H1 (cell line): ENCODE results near the gene TUT7. TPM values are rescaled to one million over a fixed set of nuclear protein-coding genes. Genes with fewer than 3 reads are reported as not detected.

ENCODE experiments used
- CTCF ChIA-PET: fragments of 300-600 bp; sonication (Branson Sonifier 250); formaldehyde crosslinking; loops from one replicate; lab custom pipeline; 2021; ENCODE audit not compliant: partially characterized antibody; lab: Charles Lee
- POLR2A ChIA-PET: fragments of 300-600 bp; sonication (Branson Sonifier 250); formaldehyde crosslinking; loops from one replicate; lab custom pipeline; 2021; ENCODE audit warnings: inconsistent platforms; ENCODE audit not compliant: partially characterized antibody; lab: Charles Lee
- DNase-seq, 2 experiments: peaks; one replicate each; pipeline versions ENCODE4 v3.0.0 to v3.0.0-alpha.2; 2010 to 2022; ENCODE audit warnings: low spot score in 2 of 2, low read depth in 1 of 2, mixed read lengths in 1 of 2
- FAIRE-seq: peaks from 2 replicates; lab custom pipeline; 2011; peaks lifted over from hg19 to GRCh38; lab: Jason Lieb, UNC
- H2AFZ ChIP-seq: 2 replicates; pipeline ENCODE4 v1.8.1; 2012; ENCODE audit warnings: low read length, inconsistent platforms
- H2AK5ac ChIP-seq: 2 replicates; pipeline ENCODE4 v1.6.1; 2013; ENCODE audit warnings: low read depth, low read length
- H2BK120ac ChIP-seq: replicated peaks from 2 replicates; pipeline ENCODE3; 2013; ENCODE audit warnings: low read depth, low read length, inconsistent platforms
- H2BK12ac ChIP-seq: 2 replicates; pipeline ENCODE4 v1.6.1; 2013; ENCODE audit warnings: low read depth, low read length
- H2BK15ac ChIP-seq: 2 replicates; pipeline ENCODE4 v1.6.1; 2013; ENCODE audit warnings: low read length
- H2BK20ac ChIP-seq: 2 replicates; pipeline ENCODE4 v1.6.1; 2013; ENCODE audit warnings: low read length
- H2BK5ac ChIP-seq: 2 replicates; pipeline ENCODE4 v1.6.1; 2013; ENCODE audit warnings: low read depth, low read length
- H3K14ac ChIP-seq: 2 replicates; pipeline ENCODE4 v1.6.1; 2013; ENCODE audit warnings: inconsistent platforms; ENCODE audit not compliant: insufficient read length
- H3K18ac ChIP-seq: 2 replicates; pipeline ENCODE4 v1.6.1; 2013; ENCODE audit warnings: low read length; ENCODE audit errors: extremely low read depth
- H3K23ac ChIP-seq: 2 replicates; pipeline ENCODE4 v1.6.1; 2013; ENCODE audit warnings: inconsistent platforms; ENCODE audit not compliant: insufficient read length
- H3K23me2 ChIP-seq: 2 replicates; pipeline ENCODE4 v1.6.1; 2013; ENCODE audit warnings: low read depth, low read length
- H3K27ac ChIP-seq: 2 replicates; pipeline ENCODE4 v1.6.1; 2011; ENCODE audit warnings: low read depth, low read length, inconsistent platforms
- H3K27me3 ChIP-seq, 4 experiments: replicated peaks in 1 of 4; 1 replicate in 1 of 4; 2 replicates in 3 of 4; pipeline versions ENCODE4 v1.6.1 to v1.8.1; 2011 to 2013; ENCODE audit warnings: low read length in 3 of 4, mild to moderate bottlenecking in 3 of 4, inconsistent platforms in 2 of 4, mixed read lengths in 2 of 4, moderate library complexity in 1 of 4; ENCODE audit not compliant: control insufficient read depth in 3 of 4, insufficient read depth in 3 of 4; ENCODE audit errors: extremely low read depth in 1 of 4
- H3K36me3 ChIP-seq, 4 experiments: 2 replicates each; pipeline versions ENCODE4 v1.6.1 to v1.8.1; 2011 to 2013; ENCODE audit warnings: mild to moderate bottlenecking in 4 of 4, low read length in 3 of 4, moderate library complexity in 2 of 4, control low read depth in 1 of 4, inconsistent platforms in 1 of 4; ENCODE audit not compliant: insufficient read depth in 4 of 4, control insufficient read depth in 2 of 4
- H3K4ac ChIP-seq: replicated peaks from 2 replicates; pipeline ENCODE3; 2013; ENCODE audit warnings: low read length, low read depth, mixed read lengths, inconsistent platforms; ENCODE audit not compliant: insufficient read length
- H3K4me1 ChIP-seq, 4 experiments: replicated peaks in 1 of 4; 1 replicate in 1 of 4; 2 replicates in 3 of 4; pipeline versions ENCODE4 v1.6.1 to v1.8.1; 2011 to 2013; ENCODE audit warnings: low read length in 3 of 4, inconsistent platforms in 2 of 4, mixed read lengths in 1 of 4; ENCODE audit not compliant: insufficient read depth in 4 of 4, control insufficient read depth in 3 of 4
- H3K4me2 ChIP-seq, 2 experiments: 2 replicates each; pipeline versions ENCODE4 v1.6.1 to v1.8.1; 2011 to 2013; ENCODE audit warnings: low read depth in 2 of 2, low read length in 2 of 2, control low read depth in 1 of 2, inconsistent platforms in 1 of 2, mild to moderate bottlenecking in 1 of 2; ENCODE audit not compliant: insufficient read depth in 1 of 2
- H3K4me3 ChIP-seq, 4 experiments: fragments of 200-600, 300-600 bp in 1 of 4; sonication (generic), shearing (Covaris generic), sonication (Bioruptor Twin) in 1 of 4; 2 replicates each; pipeline versions ENCODE4 v1.5.1 to v1.8.1; 2011 to 2016; ENCODE audit warnings: low read length in 4 of 4, low read depth in 3 of 4, control low read depth in 2 of 4, inconsistent platforms in 2 of 4, mild to moderate bottlenecking in 2 of 4, mixed read lengths in 1 of 4, moderate library complexity in 1 of 4; ENCODE audit not compliant: insufficient read depth in 2 of 4; ENCODE audit errors: extremely low read depth in 1 of 4
- H3K56ac ChIP-seq: replicated peaks from 2 replicates; pipeline ENCODE3; 2013; ENCODE audit warnings: low read depth, mild to moderate bottlenecking, mixed read lengths, low read length, inconsistent platforms; ENCODE audit not compliant: insufficient read length
- H3K79me1 ChIP-seq: 2 replicates; pipeline ENCODE4 v1.6.1; 2013; ENCODE audit warnings: low read depth, low read length, control low read depth
- H3K79me2 ChIP-seq, 2 experiments: 2 replicates each; pipeline versions ENCODE4 v1.6.1 to v1.8.1; 2012 to 2013; ENCODE audit warnings: low read length in 2 of 2, mild to moderate bottlenecking in 2 of 2, inconsistent platforms in 1 of 2; ENCODE audit not compliant: insufficient read depth in 2 of 2, control insufficient read depth in 1 of 2
- H3K9ac ChIP-seq, 4 experiments: replicated peaks in 1 of 4; 1 replicate in 1 of 4; 2 replicates in 3 of 4; pipeline versions ENCODE4 v1.6.1 to v1.8.1; 2011 to 2013; ENCODE audit warnings: low read depth in 3 of 4, low read length in 3 of 4, control low read depth in 2 of 4, mild to moderate bottlenecking in 2 of 4, moderate library complexity in 2 of 4, inconsistent platforms in 1 of 4; ENCODE audit errors: extremely low read depth in 1 of 4
- H3K9me3 ChIP-seq, 2 experiments: 2 replicates each; pipeline versions ENCODE4 v1.6.1 to v1.8.1; 2012 to 2013; ENCODE audit warnings: mild to moderate bottlenecking in 2 of 2, moderate library complexity in 2 of 2, control low read depth in 1 of 2, inconsistent platforms in 1 of 2, low read depth in 1 of 2, low read length in 1 of 2, mixed read lengths in 1 of 2; ENCODE audit not compliant: insufficient read depth in 2 of 2
- H4K20me1 ChIP-seq, 2 experiments: replicated peaks in 1 of 2; 2 replicates each; pipeline versions ENCODE3 to v1.8.1; 2011 to 2013; ENCODE audit warnings: inconsistent platforms in 2 of 2, low read length in 2 of 2, mild to moderate bottlenecking in 1 of 2; ENCODE audit not compliant: insufficient read depth in 2 of 2, control insufficient read depth in 1 of 2
- H4K5ac ChIP-seq: 2 replicates; pipeline ENCODE4 v1.6.1; 2013; ENCODE audit warnings: low read length, low read depth, mixed read lengths, inconsistent platforms; ENCODE audit not compliant: insufficient read length
- H4K8ac ChIP-seq: 2 replicates; pipeline ENCODE4 v1.8.0; 2013; ENCODE audit warnings: mild to moderate bottlenecking, moderate library complexity, low read length, inconsistent platforms; ENCODE audit not compliant: insufficient read depth; ENCODE audit errors: extremely low read depth
- H4K91ac ChIP-seq: replicated peaks from 2 replicates; pipeline ENCODE3; 2013; ENCODE audit warnings: low read length, mixed read lengths, inconsistent platforms; ENCODE audit not compliant: insufficient read length
- BCL11A ChIP-seq, 2 experiments: IDR thresholded peaks; one replicate each; pipeline ENCODE4 v1.6.1; 2011; ENCODE audit warnings: low read depth in 2 of 2, low read length in 2 of 2, mild to moderate bottlenecking in 2 of 2
- CBX8 ChIP-seq: fragments of 300-800, 300-1000 bp; sonication (generic); IDR thresholded peaks from 2 replicates; pipeline ENCODE4 v1.7.1; 2016; ENCODE audit warnings: low read depth, low read length, borderline replicate concordance
- CREB1 ChIP-seq: IDR thresholded peaks from 2 replicates; pipeline ENCODE4 v1.6.1; 2012; ENCODE audit warnings: inconsistent platforms
- HDAC6 ChIP-seq: IDR thresholded peaks from one replicate; pipeline ENCODE4 v1.7.1; 2012; ENCODE audit warnings: low read depth, mild to moderate bottlenecking, inconsistent platforms, low read length, moderate library complexity
- JUND ChIP-seq: IDR thresholded peaks from 2 replicates; pipeline ENCODE4 v1.6.1; 2011; ENCODE audit warnings: mild to moderate bottlenecking, improper control_type of control experiment, low read length
- KDM1A ChIP-seq: fragments of 200-600, 300-600 bp; sonication (generic); IDR thresholded peaks from 2 replicates; pipeline ENCODE4 v1.7.1; 2016; ENCODE audit warnings: mild to moderate bottlenecking, low read length, borderline replicate concordance
- RAD21 ChIP-seq, 2 experiments: IDR thresholded peaks in 1 of 2; conservative IDR thresholded peaks in 1 of 2; 2 replicates each; pipeline ENCODE4 v1.6.1; 2011; ENCODE audit warnings: low read depth in 2 of 2, low read length in 2 of 2, improper control_type of control experiment in 1 of 2, inconsistent platforms in 1 of 2, mild to moderate bottlenecking in 1 of 2, moderate library complexity in 1 of 2
- SIX5 ChIP-seq: IDR thresholded peaks from 2 replicates; pipeline ENCODE4 v1.6.1; 2011; ENCODE audit warnings: mild to moderate bottlenecking, low read depth, low read length
- SP2 ChIP-seq: IDR thresholded peaks from 2 replicates; pipeline ENCODE4 v1.6.1; 2012; ENCODE audit warnings: mild to moderate bottlenecking, low read length, inconsistent platforms
- SUZ12 ChIP-seq: fragments of 200-600 bp; sonication (generic); IDR thresholded peaks from 2 replicates; pipeline ENCODE4 v1.6.1; 2012; ENCODE audit warnings: mild to moderate bottlenecking, inconsistent platforms, low read length, moderate library complexity, mixed read lengths
- TBP ChIP-seq: IDR thresholded peaks from 2 replicates; pipeline ENCODE4 v1.6.1; 2011; ENCODE audit warnings: low read depth, low read length, improper control_type of control experiment
- WGBS, 2 experiments: shearing (Covaris generic) in 1 of 2; methylation state at CpG; one replicate each; pipeline versions ENCODE4 v1.1.6 to v1.1.7; 2013 to 2015; ENCODE audit warnings: low lambda C conversion rate in 2 of 2, mixed read lengths in 2 of 2, inconsistent platforms in 1 of 2, low coverage in 1 of 2, missing lambda C conversion rate in 1 of 2; ENCODE audit not compliant: insufficient replicate concordance in 2 of 2, insufficient coverage in 1 of 2, insufficient read length in 1 of 2; ENCODE audit errors: extremely low coverage in 1 of 2, missing lambda C conversion rate in 1 of 2; 5-methylcytosine and 5-hydroxymethylcytosine counted together
- polyA plus RNA-seq, 7 experiments: library from polyadenylated mRNA; depleted of rRNA in 3 of 7; stranded (reverse) in 5 of 7; unstranded in 2 of 7; fragments of >200 nt in 5 of 7; fragments of 200-250 nt in 2 of 7; gene quantifications; 1 replicate in 5 of 7; 2 replicates in 1 of 7; 4 replicates in 1 of 7; pipeline versions ENCODE4 v1.2.1 to v1.2.3, GENCODE V29; 2011 to 2013; ENCODE audit warnings: missing spikeins in 2 of 7, mixed read lengths in 2 of 7
- total RNA-seq: library from RNA; stranded (reverse); fragmentation: NEBNext Ultra II Directional; extraction: Animal tissue kit (Norgen Biotek cat#: 25700); gene quantifications from 2 replicates; pipeline ENCODE4 v1.2.1, GENCODE V29; 2021
- TF ChIP-seq, protein P1 (sequence below): IDR thresholded peaks from 2 replicates; pipeline ENCODE4 v1.6.1; 2011; ENCODE audit warnings: low read depth, mild to moderate bottlenecking, low read length; ENCODE audit not compliant: insufficient read depth

Gene TUT7
- total and polyA plus RNA-seq, 2 of the 8 experiments (the other 6 are each of a cell fraction or from before 2014, with no cell fraction given): 4.8 to 19.3 TPM

DNA sequence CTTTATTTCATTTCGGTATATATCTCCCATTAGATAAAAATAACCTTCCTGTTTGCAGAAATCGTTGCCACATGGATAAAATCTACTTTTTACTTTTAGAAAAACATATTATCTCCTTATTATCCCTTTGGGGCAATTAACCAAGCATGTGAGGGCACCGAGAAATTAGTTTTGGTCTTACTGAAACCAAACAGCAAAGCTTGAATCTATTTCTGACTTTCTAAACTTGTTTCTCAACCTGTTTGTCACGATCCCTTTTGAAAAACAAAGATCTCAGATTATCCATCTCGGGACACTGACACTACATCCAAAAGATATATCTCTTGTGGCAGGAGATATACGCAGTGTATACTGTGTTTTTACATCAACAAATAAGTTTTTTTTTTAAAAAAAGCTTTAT lies 2.3 kb downstream of the TUT7 start:
- H2AFZ ChIP-seq: no peak overlapping the region
- no peaks in the 10 kb centered on the region for H3K79me1 ChIP-seq
- H3K27me3 ChIP-seq: peaks cover 0 to 3% (median 0%) of the 10 kb centered on the region in 4 experiments; a peak in 1 of 7 replicates
- no peak overlapping the region for H3K4ac ChIP-seq
- no peak overlapping the region for H4K5ac ChIP-seq
- no peak overlapping the region for H3K14ac ChIP-seq
- no peak for DNase-seq
- no peak overlapping the region for H3K23ac ChIP-seq
- H3K4me2 ChIP-seq: no peak overlapping the region; a peak in 1 of 4 replicates
- no peak overlapping the region for H3K56ac ChIP-seq
- no peaks in the 10 kb centered on the region for H4K20me1 ChIP-seq
- H2BK120ac ChIP-seq: no peak overlapping the region
- H3K18ac ChIP-seq: no peak overlapping the region
- no peak overlapping the region for H2BK5ac ChIP-seq
- no peaks in the 10 kb centered on the region for H3K9me3 ChIP-seq
- H3K4me3 ChIP-seq: peak overlapping the region in 1 of 4 experiments; percentile 97; a peak in 1 of 8 replicates
- FAIRE-seq: no peak
- H4K8ac ChIP-seq: no peak overlapping the region
- H2AK5ac ChIP-seq: no peak overlapping the region
- ChIA-PET POLR2A (interaction anchor here (0.9 kb wide), 1 partner anchor 24 kb away, joined by 4 read pairs; no protein-coding TSS in a partner anchor), CTCF (interaction anchor here (0.6 kb wide), 1 partner anchor 11 kb away, joined by 3 read pairs; no protein-coding TSS in a partner anchor)
- H3K23me2 ChIP-seq: no peaks in the 10 kb centered on the region
- peaks cover 0 to 3% (median 0%) of the 10 kb centered on the region in 4 experiments; a peak in 1 of 7 replicates for H3K4me1 ChIP-seq
- no peak overlapping the region for H2BK15ac ChIP-seq
- H3K79me2 ChIP-seq: peaks cover 0 to 61% of the 10 kb centered on the region in 2 experiments; a peak in 2 of 4 replicates
- H2BK20ac ChIP-seq: no peak overlapping the region
- peaks cover 0 to 11% (median 3%) of the 10 kb centered on the region in 4 experiments; a peak in 3 of 8 replicates for H3K36me3 ChIP-seq
- H3K9ac ChIP-seq: no peak overlapping the region
- no peak overlapping the region for H3K27ac ChIP-seq
- H2BK12ac ChIP-seq: no peak overlapping the region
- WGBS, 2 experiments: 88% methylated on average over 6 of the region's 6 CpGs; no CpG with 5 or more reads in 1 of the 2 experiments
- TF ChIP-seq BCL11A (IDR thresholded peaks at IDR 0.05; ENCODE audit: low read depth in 2 of 2, low read length in 2 of 2) (no peak), RAD21 (IDR thresholded peaks at IDR 0.05 in 1 of 2, conservative IDR thresholded peaks at IDR 0.05 in 1 of 2; ENCODE audit: low read depth in 2 of 2, low read length in 2 of 2) (no peak), CBX8 (no peak), CREB1 (no peak), TBP (no peak), SP2 (no peak), SUZ12 (no peak), HDAC6 (no peak), JUND (no peak), KDM1A (no peak), SIX5 (no peak)
- TF ChIP-seq, protein P1, sequence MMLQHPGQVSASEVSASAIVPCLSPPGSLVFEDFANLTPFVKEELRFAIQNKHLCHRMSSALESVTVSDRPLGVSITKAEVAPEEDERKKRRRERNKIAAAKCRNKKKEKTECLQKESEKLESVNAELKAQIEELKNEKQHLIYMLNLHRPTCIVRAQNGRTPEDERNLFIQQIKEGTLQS: no peak
- TF ChIP-seq, all 59 proteins: peak for 0
- H4K91ac ChIP-seq: no peak overlapping the region
